ENCODE results near the gene CYB561D1.
A peak's percentile ranks its signal among the peaks of the same experiment; 100 is the strongest.

The CYB561D1 gene

DNA sequence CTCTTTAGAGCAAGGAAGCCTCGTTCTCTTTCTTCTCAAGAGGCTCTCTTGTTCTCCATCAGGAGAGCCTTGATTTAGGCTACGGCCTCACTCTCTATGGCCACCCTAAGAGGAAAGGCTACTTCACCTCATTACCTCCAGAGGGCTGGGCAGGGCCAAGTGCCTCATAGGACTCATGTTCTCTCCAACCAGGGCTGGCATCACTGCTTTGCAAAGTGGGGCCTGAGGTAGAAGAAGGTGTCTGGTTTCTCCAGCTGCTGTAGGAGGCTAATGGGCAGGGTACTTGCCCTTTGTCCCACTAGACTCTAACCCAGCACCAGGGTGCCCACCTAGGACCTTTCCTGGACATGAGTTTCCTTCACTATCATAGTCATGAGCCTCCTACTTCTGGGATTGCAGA is 12.2 kb upstream of the CYB561D1 start:
- DNase-seq, result no peak

DNA sequence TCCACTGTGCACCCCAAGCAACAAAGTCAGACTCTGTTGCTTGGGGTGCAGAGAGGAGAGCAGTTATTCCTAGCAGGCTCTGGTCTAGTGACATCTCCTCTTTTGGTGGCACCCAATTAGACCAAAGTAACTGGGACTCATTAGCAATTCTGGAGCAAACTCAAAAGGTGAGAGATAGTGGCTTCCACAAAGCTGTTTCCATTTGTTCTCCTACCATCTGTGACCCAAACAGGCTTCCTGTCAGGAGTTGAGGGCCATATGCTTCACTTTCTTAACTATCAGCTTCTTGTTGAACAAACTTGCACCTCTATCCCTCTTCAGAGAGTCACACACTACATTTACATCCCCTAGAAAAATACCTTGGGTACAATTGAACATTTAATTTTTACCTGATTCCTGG is 11.7 kb upstream of the CYB561D1 start:
- no peak for DNase-seq

DNA sequence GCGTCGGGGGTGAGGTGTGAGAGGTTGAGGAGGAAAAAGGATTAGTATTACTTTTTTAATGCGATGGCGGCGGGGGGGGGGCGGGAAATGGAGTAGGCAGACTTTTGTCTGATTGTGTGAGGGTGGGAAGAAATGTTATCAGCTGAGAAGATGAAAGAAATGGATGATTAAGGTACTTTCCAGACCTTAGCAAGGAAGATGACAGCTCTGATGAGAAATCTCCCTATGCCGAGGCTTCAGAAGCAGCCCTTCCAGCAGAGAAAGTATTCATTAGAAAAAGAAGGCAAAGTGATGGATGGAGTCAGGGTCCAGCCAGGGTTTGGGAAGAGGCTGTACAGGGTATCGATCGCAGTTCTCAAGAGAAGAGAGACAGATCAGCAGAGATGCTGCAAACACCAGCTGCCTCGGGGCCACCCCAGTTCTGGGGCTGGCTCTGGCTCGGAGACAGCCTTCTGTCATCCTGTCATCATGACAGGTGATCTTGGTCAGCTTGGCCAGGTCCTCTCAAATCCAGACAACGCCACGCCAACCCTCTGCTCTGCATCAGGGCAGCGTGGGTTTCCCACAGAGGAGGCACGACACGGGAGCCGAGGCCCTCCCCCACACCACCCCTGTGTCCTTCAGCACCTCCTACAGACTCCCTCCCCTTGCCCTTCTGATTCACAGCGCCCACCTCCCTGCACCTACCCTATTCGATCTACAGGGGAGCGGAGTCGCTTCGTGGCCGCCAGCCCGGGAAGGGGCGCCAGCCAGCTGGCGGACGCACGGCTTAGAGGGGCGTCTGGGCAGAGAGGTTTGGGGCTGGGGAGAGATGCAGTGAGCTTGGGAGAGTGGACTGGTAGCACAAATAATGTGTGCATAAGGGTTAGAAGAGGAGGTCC is 10.9 kb upstream of the CYB561D1 start:
- DNase-seq, result no peak

DNA sequence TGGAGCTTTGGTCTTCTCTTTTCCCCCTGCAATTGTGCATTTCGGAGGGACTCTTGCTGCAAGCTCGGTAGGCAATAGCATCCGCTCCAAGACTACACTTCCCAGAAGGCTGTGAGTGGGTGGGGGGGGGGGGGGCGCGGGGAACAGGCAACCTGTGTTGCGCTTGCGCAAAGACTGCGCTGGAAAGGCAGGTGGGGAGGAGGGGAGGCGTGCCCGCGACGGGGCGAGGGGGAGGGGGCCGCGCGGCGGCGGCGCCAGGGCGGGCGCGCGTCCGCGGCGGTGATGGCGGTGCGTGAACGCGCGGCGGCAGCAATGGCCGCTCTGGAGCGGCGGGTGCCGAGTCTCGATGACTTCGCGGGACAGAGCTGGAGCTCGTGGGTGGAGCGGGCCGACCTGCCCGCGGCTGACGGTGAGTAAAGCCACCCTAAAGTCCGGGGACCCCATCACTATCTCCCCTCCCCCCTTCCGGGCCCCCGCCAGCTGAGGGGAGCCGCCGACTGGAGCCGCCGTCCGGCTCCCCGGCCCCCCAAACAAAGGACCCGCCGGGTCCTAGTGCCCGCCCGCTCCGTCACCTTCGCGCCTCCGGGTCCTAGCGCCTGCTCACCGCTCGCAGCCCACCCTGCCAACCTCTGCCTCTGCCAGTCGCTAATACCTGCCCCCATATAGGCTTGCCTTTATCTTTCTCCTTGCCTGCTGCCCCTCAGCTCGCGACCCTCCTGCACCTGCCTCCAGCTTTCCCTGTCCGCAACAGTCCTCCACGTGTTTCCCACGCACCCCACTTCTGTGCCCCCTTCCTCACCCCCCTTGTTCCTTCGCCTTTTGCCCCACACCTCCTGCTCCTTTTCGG is 10.0 kb upstream of the CYB561D1 start, which contains the start of gene ATXN7L2:
Gene ATXN7L2 (plus strand): TSS at position 234 of the 847 bp plus-strand sequence. CDS start 49 bp downstream, at position 283.
- peak; percentile 58 for DNase-seq

DNA sequence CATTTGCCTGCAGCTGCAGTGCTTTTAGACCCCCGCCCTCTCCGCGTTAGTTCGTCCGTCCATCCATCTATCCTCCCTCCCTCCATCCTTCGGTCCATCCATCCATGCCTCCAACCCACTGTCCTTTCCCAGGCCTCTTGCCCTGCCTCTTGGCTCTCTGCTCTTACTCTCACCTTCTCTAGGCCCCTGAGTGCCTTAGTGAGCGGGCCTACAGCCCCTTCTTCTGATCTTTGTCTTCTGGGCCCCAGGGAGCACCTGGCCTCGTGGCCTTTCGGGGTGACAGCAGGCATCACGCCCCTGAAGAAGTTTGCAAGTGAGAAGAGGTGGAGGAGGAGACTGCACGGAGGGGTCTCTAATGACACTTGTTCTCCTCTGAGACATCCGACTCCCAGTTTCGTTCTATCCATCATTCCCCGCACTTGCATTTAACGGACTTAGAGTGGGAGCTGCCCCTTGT is 9.3 kb upstream of the CYB561D1 start:
- no peak for DNase-seq

DNA sequence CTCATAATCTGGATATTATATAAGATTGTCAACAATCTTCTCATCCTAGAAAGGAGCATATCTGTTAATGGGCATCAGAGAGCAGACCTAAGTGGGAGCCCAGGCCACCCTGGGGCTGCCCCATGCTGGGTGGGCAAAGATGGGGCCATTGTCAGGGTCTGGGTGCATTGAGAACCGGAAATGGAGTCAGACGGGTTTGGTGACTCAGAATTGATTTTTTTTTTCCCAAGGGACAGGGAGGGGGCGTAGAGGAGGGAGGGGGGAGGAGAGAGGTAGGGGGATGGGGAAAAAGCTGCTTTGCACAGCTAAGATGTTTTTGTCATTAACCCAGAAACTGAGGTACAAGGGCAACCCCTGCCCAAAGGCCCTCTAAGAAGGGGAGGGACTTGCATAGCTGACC is 8.9 kb upstream of the CYB561D1 start:
- DNase-seq, result no peak

DNA sequence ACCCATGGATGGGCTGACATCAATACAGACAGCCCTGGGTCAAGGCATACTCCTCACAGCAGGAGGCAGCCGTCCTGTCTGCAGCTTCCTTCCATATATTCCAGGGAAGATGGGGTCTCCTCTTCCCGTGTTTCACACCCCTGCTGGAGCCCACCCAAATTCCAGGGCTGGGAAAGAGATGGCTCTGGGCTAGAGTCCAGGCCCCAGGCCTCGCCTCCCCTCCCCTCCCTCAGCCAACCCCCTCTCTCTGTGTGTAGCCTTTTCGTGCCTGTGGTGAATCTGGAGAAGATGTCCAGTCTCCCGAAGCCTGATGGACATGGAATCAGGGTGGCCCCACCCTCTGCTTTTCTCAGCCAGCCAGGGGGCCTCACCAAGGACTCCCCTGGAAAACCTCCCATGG is 6.6 kb upstream of the CYB561D1 start:
- DNase-seq, result no peak

DNA sequence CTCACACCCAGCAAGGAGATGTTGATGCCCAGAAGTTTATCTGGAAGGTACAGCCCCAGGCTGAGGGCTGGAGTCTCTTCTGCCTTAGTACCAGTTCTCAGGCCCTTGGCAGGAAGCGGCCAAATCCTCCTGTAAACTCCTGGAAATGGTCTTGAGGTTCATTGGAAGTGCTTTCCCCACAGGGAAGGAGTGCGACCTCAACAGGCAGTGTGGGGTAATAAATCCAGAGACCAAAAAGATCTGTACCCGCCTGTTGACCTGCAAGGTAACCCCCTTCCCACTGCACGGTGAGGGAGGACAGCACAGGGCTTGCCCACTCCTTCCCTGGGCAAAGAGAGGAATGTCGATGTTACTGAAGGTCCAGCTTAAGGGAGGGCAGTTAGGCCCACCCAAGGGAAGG is 5.7 kb upstream of the CYB561D1 start:
- no peak for DNase-seq

DNA sequence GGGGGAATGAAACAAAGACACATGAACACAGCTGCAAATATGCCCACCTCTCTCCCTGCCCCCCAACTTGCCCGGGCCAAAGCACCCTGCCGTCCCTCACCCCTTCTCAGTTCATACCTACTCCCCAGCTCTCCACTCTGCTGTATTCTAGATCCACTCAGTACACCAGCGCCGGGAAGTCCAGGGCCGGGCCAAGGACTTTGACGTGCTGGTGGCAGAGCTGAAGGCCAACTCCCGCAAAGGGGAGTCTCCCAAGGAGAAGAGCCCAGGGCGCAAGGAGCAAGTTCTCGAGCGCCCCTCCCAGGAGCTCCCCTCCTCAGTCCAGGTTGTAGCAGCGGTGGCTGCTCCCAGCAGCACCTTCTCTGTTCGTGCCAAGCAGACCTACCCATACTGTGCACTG is 5.2 kb upstream of the CYB561D1 start:
- no peak for DNase-seq

DNA sequence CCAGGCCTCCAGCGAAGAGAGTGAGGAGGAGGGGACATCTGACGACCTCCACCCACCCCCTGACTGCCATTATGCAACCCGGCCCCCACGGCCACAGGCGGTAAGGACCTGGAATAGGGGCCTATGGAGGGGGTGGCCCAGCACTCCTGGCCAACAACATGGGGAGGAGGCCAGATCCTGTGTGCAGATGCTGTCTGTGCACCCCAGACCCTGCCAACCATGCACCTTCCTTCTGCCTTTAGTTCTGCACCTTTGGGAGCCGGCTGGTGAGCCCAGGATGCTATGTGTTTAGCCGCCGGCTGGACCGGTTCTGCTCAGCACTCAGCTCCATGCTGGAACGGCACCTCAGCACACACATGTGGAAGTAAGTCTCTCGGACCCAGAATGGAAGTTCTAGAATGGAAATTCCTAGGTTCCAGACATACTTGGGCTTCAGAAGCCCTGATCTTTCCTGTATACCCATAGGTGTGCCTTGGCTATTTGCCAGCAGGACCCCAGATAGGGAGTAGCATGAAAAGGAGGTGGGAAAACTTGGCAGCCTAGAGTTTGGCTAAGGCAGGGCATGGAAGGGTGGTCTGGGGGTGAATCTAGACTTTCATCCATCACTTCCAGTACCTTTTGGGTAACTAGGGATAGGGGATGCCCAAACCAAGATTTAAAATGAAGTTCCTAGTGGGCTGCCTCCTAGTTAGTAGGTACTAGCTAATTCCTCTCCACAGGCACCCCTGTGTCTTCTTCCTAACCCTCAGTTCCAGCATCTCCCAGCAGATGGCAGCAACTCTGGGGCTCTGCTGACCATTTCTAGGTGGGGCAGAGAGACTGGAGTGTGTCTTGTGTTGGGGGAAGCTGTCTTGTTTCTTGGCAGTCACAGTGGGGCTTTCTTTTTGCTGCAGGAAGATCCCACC is 3.6 kb upstream of the CYB561D1 start:
- peak; percentile 8 for DNase-seq

DNA sequence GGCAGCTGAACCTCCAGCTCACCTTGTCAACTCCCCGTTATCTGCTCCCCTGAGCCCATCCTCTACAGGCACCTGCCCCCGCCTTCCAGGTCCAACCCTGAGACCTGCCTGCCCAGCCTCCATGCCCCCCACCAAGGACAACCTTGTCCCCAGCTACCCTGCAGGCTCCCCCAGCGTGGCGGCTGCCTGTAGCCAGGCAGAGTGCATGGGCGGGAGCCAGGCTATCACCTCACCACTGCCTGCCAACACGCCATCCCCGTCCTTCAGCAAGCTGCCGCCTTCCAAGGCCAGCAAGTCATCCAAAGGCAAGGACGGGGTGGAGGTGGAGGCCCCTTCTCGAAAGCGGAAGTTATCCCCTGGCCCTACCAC is 3.0 kb upstream of the CYB561D1 start:
- DNase-seq, result no peak

DNA sequence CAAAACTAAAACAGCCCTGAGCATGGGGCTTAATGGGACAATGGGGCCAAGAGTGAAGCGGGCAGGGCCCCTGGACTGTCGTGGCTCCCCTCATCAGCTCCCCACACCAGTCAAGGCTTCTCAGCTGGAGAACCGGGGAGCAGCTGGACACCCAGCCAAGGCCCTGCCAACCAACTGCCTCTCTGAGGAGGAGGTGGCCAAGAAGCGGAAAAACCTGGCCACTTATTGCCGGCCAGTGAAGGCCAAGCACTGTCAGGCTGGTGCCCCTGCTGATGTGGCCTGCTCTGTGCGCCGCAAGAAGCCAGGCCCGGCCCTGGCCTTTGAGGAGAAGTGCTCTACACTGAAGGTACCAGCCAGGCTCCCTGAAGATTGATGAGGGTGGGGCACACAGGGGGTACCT is 2.5 kb upstream of the CYB561D1 start:
- no peak for DNase-seq

DNA sequence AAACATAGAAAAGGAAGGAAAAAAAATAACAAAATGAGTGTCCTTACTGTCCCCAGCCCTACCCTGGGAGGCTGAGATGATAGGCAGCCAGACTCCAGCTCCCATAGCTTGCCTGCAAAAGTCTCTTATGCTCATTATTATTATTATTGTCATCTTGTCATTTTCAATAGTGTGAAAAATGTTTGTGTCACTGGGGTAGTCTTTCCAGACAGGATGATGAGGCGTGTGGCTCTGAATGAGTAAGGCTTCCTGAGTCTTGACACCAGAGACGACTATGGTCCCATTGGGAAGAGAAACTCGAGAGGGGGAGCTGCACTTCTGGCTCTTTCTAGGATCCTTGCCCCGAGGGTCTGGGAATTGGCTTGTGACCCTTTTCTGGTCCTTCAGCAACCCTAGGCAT is 1.1 kb upstream of the CYB561D1 start:
- no peak for DNase-seq

DNA sequence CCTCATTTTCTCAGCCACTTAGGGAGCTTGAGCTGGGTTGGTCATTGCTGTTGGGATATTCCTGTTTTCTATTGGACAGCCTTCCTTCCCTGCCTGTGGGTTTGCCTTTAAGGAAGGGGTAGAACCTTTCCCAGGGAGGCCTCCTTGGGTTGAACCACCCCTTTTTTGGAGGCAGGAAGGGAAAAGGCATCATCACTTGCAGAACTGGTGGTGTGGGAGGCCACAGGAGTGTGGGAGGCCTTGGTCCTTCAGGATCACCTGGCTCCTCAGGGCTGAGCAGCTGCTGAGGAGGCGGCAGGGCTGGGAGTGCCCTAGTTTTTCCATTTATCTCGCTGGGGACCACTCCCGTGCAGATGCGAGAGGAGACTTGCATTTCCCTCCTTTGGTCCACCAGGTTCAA is 667 bp upstream of the CYB561D1 start:
- DNase-seq, result no peak

DNA sequence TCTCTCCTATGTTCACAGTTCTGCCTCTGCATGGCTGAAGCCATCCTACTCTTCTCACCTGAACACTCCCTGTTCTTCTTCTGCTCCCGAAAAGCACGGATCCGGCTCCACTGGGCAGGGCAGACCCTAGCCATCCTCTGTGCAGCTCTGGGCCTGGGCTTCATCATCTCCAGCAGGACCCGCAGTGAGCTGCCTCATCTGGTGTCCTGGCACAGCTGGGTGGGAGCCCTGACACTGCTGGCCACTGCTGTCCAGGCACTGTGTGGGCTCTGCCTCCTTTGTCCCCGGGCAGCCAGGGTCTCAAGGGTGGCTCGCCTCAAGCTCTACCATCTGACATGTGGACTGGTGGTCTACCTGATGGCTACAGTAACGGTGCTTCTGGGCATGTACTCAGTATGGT is 1.8 kb downstream of the CYB561D1 start:
- no peak for DNase-seq

DNA sequence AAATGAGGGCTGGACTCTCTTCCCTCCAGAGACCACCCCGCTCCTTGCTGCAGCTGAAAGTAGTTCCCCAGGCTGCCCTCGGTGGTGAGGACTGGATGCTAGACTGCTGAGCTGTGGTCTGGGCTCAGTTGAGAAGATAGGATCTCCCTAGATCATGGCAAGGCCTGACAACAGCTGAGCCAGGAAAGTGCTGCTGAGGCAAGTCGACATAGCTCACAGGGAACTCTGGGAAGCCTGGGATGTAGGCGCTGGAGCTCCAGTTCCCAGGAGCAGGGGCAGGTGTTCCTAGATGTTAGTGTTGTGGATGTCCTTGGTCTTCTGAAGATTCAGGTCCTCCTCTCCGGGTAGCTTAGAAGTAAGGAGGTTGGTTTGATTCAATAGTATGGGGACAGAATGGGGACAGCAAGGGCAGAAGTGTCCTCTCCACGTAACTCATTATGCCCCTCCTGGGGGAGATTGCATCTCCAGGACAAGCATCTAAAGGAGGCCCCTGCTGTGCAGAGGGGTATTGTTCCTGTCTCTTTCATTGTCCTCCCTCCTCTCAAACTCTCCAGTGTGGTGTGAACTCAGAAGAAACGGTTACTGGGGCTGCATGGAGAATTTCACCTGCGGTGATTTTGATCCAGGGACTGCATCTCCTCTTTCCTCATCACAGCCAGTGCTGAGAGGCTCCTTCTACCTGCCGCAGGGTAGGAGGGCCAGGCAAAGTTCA is 3.7 kb downstream of the CYB561D1 start:
- DNase-seq, result no peak

DNA sequence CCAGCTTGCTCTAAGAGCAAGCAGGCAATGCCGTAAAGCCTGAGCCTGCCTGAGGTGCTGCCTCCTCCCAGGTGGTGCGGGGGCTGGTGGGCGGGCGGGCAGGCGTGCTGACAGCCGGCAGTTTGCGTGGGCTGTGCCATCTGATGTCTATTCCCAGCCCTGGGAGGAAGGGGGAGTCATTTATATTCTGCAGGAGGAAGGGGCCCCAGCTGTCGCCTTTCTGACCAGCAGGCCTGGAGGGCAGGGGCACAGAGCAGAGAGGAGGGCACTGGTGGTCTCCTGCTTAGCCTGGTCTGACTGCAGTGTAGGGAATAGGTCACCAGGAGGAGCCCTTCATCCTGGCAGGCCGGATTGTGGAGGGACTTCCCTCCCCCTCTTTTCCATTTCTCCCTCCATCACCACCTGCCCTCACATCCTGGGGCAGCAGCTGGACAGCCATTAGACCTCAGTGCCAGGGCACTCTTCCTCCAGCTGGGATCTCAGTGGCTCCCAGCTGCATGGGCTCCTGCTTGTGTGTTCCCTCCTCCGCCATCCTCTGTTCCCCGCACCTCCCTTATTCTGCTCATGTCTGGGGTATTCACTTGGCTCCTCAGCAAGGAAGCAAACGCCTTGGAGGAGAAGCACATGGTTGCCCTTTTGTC is 4.4 kb downstream of the CYB561D1 start:
- peak; percentile 83 for DNase-seq

DNA sequence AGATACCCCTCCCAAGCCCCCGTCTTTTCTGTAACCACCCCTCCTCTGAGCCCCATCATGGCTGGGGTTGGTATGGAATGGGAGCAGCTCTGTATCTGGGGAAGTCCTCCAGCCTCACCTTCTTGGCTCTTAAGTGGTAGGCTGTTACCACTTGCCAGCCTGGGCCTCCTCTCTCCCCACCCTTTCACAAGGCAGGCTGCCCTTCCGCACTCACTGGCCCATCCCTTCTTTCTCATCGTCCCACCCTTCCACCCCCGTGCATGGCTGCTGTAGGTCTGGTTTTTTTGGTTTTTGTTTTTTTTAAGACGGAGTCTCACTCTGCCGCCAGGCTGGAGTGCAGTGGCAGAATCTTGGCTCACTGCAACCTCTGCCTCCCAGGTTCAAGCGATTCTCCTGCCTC is 5.2 kb downstream of the CYB561D1 start:
- no peak for DNase-seq

DNA sequence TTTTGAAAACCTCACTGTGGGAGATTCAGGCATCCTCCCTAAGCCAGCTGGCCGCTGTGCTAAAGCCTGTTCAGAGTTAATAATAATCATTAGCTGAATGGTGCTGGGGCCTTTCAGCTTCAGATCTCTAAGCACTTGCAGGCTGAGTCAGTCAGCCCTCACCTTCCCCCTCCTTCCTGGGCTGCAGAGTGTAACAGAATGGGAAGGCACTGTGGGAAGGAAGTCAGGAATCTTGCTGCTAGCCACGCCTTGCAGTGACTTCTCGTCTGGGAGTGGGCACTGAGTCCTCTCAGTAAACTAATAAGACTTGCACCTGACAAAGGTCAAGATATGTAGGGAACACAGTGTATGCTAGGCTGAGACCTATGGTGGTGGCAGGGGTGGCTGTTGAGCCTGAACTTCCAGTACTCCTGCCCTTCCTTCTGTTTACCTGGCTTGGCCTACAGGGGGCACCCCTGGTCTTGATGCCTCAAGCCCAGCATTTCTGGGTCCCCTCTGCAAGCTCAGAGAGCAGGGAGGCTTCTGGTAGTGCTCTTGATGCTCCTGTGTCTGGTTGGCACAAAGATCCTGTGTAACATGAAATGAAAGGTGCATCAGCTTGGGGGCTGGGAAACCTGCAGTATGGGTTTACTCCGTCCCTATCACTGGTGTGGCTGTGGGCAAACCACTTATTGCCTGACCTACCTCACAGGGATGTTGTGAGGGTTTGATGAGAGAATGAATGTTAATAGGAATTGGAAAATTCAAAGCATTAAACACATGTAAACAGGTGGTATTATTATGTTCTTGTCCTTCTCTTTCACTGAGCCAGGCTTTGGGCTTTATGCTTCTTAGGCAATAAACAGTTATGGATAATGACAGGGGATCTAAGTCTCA is 6.0 kb downstream of the CYB561D1 start:
- DNase-seq, result no peak

DNA sequence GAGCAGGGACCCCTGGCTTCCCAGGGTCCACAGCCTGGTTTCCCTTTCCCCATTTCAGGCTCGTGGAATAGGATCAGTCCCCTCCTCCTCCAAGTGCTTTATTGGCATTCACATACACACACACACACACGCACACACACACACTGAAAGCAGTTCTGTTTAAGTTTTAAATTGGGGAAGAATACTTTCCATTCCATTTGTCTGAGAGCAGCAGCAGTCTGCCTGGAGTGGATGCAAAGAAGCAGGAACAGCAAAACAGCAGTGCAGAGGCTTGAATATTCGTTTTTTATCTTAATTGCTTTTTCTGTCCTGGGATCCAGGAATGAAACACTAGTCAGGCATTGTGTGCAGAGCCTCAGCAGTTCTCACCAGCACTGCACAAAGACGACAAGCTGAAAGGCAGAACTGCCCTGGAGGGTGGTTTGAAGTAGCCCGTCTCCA is 7.1 kb downstream of the CYB561D1 start:
- DNase-seq, result no peak
